ENCODE measurements around the gene TFR2.

Gene TFR2

DNA sequence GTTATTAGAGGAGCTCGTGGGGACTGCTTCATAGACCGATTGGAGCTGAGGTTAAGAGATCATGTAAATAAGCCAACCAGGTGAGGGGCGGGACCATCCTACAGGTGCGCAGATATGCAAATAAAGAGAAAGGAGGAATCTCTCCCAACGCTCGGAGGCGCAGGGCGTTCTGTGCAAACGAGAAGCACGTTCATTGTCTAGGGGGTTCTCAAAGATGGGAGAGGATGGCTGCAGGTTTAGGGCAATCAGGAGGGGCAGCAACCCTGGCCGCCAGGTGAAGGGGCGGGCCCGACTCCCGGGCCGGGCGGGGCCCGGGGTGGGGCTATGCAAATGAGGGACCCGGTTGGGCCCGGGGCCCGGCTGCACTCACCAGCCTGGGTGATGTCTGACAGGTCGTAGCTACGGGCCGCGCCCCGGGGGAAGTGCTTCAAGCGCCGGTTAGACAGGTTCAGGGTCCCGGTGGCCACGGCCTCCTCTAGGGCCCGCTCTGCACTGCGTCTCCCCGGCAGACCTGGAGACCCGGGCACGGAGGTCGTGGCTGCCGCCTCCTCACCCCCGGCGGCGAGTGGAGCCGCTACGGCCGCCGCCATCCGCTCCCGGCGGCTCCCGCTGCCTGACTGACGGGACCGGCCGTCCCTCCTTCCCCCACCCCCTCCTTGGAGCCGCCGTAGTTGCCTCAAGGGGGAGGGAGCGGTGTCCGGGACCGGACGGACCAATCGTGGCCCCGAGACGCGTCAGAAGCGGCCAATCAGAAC lies 55.7 kb downstream of the TFR2 start, which contains the start of gene LRCH4:
LRCH4 (minus strand) TSS at position 619 of the 755 bp plus-strand sequence; CDS start at position 590, 29 bp downstream.
- no peak for FAIRE-seq

DNA sequence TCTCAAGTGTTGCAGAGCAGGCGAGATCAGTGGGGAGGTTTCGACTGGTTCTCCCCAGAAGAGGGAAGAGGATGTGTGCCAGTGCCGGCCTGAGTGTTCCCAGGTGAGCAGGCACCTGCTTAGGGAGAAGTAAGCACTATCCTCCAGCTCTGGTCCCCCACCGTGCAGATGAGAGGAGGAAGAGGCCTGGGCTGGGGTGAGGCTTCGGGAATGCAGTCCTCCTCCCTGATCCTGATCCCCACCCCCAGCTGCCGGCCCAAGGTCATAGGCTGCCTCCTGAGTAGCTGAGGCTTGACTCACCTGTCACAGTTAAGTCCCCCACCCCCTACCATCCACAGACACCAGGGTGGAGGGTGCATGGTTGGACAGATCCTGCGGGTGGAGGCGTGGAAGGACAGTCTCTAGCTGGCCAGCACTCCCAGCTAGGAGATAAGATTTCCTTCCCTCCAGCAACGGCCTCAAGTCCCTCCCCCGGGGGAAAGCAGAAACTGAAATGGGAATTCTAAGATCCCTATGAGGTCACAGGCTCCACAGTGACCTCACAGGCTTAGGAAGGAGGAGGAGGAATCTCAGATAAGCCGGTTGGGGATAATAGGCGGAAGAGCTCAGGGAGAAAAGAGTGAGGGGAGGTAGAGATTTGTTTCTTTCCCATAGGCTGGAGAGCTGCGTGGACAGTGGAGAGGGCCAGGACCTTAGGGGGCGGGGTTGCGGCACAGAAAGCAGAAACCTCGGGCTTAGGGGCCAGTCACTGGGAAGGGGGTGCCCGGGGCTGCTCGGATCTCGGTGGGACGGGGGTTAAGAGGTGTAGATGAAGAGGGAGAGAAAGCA lies 56.5 kb downstream of the TFR2 start:
- no peak for FAIRE-seq

DNA sequence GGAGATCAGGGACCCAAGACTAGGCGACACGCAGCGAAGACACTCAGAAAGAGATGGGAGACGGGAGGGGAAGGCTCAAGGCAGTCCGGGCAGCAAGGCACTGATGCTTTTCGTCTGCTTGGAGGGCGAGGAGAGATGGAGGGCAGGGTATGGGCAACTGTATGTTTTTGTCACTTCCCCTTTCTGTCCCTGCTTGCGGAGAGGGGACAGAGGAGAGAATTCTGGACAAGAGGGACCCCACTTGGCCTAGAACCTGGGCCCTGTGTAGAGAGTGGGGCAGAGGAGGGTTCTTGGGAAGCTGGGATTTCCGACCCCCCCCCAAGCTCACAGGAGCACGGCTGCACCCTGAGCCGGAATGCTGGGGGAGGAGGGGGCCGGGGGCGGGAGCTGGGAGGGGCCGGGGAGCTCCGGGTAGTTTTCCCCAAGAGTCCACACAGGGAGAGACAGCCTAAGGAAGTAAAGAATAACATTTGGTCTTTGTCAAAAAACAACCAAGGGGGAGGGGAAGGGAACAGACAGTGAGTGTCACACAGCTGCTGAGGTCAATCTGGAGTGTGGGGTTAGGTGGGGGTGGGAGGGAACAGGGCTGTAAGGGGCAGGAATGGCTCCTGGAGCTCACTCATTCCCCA lies 57.2 kb downstream of the TFR2 start:
- FAIRE-seq = no peak

DNA sequence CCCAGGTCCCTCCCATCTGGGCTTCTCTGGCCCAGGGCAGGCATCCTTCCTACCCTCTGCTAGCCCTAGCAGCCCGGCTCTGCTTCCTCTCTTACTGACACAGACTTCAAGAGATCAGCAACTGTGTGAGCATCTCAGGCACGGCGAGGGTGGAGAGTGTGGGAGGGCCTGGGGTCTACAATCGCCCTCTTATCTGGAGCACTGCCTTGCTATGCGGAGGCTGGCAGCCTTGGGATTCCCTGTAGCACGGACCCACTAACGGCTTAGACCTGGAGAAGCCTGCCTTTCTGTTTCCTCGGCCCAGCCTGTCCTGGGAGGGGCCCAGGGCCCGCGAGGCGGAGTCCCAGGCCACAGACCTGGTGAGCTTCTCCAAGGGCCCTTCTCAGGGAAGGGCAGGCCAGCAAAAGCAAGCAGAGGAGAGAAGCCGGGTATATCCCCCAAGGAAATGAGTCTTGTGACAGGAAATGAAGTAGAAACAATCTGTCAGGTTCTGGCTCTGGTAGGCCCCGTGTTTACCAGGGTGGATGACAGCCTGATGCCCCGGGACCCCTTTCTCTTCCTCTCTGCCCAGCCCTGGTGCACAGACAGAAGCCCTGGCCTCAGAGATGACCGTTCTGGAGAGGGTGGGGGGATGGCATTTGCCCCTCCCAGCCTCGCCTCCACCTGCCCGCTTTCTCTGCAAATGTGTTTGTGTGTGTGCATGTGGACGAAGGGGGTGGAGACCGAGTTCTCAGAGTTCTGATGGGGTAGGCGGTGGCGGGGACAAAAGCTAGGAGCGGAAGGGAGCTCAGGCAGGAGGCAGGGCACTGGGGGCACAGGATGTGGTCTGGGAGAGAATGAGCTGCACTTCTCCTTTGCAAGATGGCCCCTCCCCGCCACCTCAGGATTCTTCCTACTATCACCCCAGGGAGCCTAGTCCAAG lies 58.0 kb downstream of the TFR2 start:
- FAIRE-seq = no peak

DNA sequence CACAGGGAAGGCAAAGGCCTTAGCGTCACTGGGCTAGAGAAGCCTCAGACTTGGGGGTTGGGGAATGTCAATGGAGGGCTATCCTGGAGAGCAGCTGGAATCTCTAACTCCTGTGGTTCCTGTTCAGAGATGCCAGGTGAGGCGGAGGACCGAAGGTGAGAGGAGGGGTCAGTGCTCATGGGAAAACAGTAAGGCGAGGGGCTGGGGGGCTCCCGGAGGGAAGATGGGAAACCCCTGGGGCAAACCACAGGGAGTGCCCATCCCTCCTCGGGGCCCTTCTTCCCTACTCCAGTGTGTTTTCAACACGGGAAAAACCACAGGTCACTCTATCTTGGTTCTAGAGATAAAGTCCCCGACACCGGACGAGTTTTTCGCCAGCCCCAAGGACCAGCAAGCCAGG lies 58.7 kb downstream of the TFR2 start:
- FAIRE-seq = no peak

DNA sequence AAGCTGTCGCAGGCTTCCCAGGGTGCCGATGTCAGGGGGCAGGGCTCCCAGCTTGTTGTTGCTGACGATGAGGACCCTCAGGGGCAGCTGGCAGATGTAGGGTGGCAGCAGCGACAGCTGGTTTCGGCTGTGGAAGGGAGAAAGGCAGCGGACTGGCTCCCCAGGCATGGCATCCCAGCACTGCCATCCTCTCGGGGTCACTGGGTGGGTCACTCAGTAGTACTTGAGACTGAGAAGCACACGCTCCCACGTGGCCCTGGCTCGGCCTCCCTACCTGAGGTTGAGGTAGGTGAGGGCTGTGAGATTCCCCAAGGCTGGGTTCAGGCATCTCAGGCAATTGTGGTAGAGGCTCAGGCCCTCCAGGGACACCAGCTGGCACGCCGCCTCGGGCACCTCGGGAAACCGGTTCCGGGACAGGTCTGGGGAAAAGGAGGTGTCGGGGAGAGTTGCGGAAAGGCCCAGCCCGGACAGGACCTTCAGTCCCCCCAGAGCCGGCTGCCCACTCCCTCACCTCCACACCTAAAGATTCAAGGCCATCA lies 59.2 kb downstream of the TFR2 start:
- no peak for FAIRE-seq

DNA sequence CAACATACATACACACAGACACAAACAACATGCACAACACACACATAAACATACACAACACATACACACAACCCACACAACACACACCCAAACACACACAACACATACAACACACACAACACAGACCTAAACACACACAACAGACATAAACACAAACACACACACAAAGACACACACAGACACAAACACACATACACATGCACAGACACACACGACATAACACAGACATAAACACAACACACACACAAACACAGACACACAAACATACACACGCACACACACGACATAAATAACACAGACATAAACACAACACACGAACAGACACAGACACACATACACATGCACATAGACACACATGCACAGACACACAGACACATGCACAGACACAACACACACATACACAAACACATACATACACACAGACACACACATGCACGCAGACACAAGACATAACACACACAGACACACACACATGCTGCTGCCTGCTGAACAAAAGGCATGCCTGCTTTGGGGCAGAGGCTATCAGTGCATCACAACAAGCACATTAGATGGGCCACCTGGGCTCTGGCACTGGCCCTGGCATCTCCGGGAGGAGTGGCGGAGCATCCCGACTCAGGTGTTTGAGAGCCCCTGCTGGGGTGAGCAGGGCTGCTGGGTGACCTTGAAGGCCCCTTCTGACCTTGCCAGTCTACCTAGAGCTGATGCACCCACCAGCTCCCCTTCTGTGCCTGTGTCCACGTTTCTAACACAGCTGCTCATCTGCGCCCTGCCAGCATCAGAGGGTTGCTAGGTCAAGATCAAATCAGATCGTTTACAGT lies 60.7 kb downstream of the TFR2 start:
- FAIRE-seq = peak; percentile 35

DNA sequence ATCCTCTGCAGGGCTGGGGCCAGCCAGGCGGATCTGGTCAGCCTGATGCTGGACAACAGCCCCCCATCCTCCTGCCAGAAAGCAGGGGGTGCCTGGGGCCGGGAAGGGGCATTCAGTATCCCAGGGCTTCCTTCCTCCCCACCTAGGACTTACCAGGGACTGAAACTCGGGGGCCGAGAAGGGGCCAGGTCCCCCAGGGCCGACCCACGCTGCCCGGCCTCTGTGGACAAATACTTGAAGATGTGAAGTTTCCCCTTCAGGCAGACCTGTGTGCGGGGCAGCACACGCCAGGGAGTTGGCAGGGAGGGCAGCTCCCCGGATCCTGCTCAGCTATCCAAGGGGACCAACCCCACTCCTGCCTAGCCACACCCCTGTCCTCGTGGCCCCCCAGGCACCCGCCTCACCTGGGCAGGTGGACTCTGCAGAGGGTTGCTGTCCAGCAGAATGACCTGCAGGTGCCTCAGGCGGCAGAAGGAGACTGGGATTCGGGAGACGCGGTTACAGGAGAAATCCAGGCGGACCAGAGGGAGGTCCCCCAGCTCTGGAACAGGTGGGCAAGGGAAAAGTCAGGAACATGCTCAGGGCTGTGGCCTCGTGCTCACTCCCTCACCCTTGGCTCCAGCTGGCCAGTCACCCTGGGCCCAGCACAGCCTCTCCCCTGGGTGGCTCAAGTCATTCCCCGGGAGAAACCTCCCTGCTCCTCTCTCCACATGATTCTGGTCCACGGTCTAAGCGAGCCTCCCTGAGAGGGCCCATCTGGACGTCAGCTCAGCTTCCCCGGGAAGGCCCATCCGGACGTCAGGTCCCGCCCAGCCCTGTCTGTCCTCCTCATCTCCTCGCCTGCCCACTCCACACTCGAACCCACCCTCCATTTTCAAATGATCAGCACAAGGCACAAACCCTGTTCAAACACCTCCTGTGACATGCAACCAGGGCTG lies 62.8 kb downstream of the TFR2 start:
- FAIRE-seq = no peak

DNA sequence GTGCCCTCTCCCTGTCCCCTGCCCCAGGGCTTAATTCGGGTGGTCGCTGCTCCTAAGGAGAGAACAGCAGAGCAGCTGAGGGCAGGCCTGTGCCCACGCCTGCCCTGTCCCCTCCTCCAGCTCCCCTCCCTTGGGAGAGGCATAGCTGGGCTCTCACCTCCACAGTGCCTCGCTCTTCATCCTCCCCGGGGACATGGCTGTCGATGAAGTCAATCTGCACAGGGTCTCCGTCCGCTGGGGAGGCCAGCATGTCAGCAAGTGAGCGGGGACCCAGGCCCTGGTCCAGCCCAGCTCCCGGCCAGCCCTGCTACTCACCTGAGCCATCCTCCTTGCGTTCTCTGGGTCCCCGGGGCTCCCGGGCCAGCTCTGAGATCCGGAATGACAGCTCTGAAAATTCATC lies 63.8 kb downstream of the TFR2 start:
- FAIRE-seq = no peak

DNA sequence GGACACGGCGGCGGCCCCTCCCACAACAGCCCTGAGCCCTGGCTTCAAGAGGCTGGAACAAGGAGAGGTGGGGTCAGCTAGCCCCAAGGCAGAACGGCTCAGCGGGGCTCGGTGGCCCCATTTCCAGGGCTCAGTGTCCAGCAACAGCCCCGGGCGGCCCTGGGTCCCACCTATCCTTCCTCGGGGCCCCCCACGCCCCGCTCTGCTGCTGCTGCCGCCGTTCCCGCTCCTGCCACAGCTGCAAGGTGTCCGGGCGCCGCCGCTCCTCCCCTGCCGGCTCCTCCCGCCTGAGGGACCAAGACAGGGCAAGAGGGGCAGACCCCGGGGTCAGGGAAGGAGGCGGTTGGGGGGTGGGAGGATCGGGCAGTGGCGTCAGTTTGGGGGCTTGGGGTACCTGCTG lies 64.2 kb downstream of the TFR2 start:
- FAIRE-seq = no peak

DNA sequence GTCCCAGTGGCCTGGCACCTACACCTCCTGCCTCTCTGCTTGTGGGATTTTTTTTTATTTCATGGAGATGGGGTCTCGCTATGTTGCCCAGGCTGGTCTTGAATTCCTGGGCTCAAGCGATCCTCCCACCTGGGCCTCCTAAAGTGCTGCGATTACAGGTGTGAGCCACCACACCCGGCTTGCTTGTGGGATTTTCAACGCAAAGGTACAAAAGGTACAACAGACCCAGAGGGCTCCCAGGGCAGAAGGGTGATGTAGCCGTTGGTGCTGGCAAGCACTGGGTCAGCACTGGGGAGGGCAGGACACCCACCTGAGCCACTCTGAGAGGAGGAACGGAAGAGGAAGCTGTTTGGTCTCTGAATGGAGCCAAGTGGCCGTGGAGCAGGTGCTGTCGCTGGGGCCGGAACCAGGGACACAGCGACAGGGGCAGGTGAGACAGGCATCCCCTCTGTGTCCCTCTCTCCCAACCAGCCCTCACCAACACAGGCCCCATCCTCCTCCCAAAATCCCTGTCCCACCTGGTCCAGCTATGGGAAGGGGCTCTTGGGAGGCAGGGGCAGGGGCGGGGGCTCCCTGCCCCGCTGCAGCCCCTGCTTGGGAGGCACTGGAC lies 64.9 kb downstream of the TFR2 start:
- FAIRE-seq = no peak

DNA sequence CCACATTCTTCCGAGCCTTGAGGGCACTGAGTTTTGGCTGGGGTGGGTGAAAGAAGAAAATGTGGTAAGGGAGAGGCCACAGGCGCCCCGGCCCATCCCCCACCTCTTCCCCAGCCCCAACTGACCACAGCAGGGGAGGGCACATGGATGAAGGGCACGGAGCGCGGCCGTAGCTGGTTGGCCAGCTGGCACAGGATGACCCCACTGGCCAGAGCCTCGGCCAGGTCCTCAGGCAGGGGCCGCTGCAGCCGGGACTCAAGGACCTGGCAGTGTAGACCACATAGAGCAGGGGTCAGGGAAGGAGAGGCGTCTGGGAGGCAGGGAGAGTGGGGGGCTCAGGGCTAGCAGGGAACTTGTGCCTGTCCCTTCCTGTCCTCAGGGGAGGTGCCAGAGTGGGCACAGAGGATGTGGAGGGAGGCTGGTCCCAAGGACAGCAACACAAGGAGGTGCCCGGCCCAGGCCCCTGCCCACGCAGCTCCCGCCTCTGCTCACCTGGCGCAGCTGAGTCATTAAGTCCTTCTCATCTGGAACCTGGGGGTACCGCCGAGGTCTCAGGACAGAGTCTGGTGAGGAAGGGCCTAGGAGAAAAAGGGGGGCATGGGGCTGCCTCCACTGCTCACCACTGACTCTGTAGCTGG lies 65.5 kb downstream of the TFR2 start:
- FAIRE-seq = no peak

DNA sequence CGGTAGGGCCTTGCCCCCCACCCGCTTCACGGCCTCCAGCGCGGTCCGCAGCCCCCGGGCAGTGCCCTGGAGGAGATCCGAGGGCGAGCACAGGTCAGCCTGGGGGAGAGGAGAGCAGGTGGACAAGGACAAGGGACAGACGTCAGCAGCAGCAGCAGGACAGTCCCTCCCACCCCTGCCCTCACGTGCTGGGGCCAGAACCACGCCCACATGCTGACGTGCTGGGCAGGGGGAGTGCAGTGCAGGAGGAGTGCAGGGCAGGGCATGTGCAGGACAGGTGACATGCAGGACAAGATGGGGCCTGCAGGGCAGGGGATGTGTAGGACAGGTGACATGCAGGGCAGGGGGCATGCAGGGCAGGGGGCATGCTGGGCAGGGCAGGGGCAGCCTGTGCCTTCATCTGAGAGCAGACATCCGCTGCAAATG lies 66.1 kb downstream of the TFR2 start:
- no peak for FAIRE-seq

DNA sequence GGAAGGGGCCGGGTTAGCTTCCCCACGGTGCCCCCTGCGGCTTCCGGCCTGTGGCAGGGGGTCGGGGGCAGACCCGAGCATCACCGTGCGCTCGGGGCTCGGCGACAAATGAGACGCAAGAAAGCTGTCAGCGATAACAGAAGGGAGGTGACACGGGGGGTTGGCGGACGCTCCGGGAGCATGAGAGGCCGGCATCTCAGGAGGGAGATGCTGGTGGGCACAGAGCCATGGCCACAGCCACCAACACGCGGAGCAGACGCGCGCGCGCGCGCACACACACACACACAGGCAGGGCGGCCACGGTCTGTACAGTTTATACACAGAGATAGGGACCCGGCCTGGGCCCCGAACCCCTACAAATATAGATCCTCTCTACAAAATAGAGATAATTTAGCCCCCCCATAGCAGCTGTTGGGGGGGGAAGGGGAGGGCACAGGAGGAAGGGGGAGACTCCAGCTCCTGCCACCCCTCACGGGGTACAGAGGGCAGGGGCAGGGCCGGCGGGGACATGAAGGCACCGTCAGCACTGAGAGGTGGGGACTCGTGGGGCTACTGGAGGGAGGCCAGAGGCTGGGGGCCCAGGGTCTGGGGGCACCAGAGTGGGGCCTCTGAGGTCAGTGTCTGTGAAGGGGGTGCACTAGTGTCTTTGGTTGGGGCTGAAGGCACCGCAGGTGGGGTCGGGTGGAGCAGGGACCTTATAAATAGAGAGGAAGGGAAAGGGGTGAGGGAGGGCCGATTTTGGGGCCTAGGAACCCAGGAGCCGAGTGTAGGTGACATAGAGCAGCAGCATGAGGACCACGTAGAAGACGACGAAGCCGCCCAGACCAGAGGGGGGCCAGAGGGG lies 66.8 kb downstream of the TFR2 start:
- no peak for FAIRE-seq

DNA sequence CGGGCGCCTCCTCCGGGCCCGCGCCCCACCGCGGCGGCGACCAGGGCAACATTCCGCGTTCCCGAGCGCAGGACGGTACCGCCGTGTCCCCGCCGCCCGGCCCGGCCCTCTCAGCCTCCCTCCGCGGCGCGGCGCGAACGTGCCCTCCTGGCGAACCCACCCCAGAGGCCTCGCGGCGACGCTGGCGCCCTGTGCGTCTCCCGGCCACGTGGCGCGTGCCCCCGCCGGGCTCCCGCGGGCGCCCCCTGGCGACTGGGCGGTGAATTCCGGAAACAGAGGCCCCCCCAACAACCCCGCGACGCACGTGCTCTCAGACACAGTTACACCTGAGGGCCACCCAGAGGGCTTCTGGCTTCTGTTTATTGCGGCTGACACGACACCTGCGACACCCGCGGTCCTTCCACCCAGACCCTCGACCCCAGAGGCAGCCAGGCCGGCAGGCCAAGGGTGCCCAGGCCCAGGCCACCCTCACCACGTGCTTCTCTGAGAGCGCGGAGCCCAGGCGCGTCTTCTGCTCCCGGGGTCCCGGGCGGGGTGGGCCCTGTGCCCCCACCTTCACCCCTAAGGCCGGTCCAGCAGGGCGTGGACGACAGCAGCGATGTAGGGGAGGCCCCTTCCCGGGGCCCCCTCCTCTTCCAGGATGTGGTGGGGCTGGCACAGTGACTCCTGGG lies 67.5 kb downstream of the TFR2 start, which contains the start of gene SAP25:
SAP25 (minus strand) TSS at position 210 of the 671 bp plus-strand sequence; CDS start at position 52, 158 bp downstream.
- FAIRE-seq = no peak

DNA sequence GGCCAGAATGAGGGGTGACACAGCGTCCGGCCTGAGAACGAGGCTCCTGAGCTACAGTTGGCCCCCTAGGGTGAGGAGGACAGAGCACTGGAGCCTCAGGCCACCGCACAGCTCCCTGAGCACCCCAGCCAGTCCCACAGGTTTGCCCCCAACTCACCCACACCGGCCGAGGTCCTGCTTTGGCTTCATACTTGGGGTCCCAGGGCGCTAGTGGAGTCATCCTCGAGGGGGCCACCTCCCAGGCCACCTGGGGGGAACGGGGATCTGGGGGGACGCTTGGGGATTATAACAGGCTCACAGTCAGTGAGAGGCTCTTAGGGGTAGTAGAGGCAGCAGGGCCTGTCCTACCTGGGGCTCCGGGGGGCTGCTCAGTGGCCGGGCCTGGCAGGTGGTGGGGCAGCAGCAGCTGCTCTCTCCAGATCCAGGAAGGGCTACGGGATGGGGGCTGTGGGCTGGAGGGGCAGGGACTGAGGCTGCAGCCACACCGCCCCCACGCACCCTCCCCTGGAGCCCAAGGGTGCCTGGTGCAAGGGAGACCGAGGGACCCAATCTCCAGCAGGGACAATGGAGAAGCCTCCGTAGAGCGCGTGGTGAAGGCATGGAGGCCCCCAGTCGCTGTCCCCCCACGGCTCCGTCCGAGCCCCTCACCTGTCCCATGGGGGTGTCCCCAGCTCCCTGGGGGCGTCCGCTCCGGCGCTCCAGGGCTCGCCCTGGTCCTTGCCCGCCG lies 68.2 kb downstream of the TFR2 start:
- FAIRE-seq = no peak
